HEK293 (cell line): ENCODE data around the gene MAU2.
A peak's percentile ranks its signal among the peaks of the same experiment; 100 is the strongest.

Source experiments
- ELK4 ChIP-seq: IDR thresholded peaks from 2 replicates; pipeline ENCODE4 v1.6.1; 2011; ENCODE audit warnings: mild to moderate bottlenecking, low read depth, low read length, borderline replicate concordance
- FEZF1 ChIP-seq: fragments of 450-650 bp; formaldehyde crosslinking; IDR thresholded peaks from 2 replicates; pipeline ENCODE4 v1.5.1; 2016; ENCODE audit warnings: missing biosample characterization, missing genetic modification characterization
- HOXC10 ChIP-seq: sonication (generic); formaldehyde crosslinking; IDR thresholded peaks from 2 replicates; pipeline ENCODE4 v1.8.1; 2023; ENCODE audit warnings: mild to moderate bottlenecking, missing genetic modification reagents
- KLF8 ChIP-seq: fragments of 450-650 bp; formaldehyde crosslinking; IDR thresholded peaks from 2 replicates; pipeline ENCODE4 v1.5.1; 2016; ENCODE audit warnings: missing biosample characterization, missing genetic modification characterization
- MEIS1 ChIP-seq: sonication (generic); formaldehyde crosslinking; IDR thresholded peaks from 2 replicates; pipeline ENCODE4 v1.8.1; 2022; ENCODE audit warnings: missing genetic modification reagents, mild to moderate bottlenecking, borderline replicate concordance
- MYNN ChIP-seq: fragments of 450-650 bp; formaldehyde crosslinking; IDR thresholded peaks from 2 replicates; pipeline ENCODE4 v1.5.1; 2016; ENCODE audit warnings: missing biosample characterization, missing genetic modification characterization, borderline replicate concordance
- OVOL3 ChIP-seq: fragments of 450-650 bp; formaldehyde crosslinking; IDR thresholded peaks from 2 replicates; pipeline ENCODE4 v1.5.1; 2016; ENCODE audit warnings: missing biosample characterization, missing genetic modification characterization
- ZBTB20 ChIP-seq: fragments of 450-650 bp; formaldehyde crosslinking; IDR thresholded peaks from 2 replicates; pipeline ENCODE4 v1.5.1; 2016; ENCODE audit warnings: missing biosample characterization, missing genetic modification characterization
- ZIC2 ChIP-seq: fragments of 450-650 bp; formaldehyde crosslinking; IDR thresholded peaks from 2 replicates; pipeline ENCODE4 v1.5.1; 2016; ENCODE audit warnings: missing biosample characterization, missing genetic modification characterization
- ZNF114 ChIP-seq: fragments of 450-650 bp; formaldehyde crosslinking; IDR thresholded peaks from 2 replicates; pipeline ENCODE4 v1.5.0; 2017; ENCODE audit warnings: missing biosample characterization, missing genetic modification characterization
- ZNF121 ChIP-seq: fragments of 450-650 bp; formaldehyde crosslinking; IDR thresholded peaks from 2 replicates; pipeline ENCODE4 v1.5.1; 2016; ENCODE audit warnings: missing biosample characterization, missing genetic modification characterization
- ZNF148 ChIP-seq: fragments of 450-650 bp; formaldehyde crosslinking; IDR thresholded peaks from 2 replicates; pipeline ENCODE4 v1.5.0; 2017; ENCODE audit warnings: missing biosample characterization, missing genetic modification characterization, borderline replicate concordance
- ZNF221 ChIP-seq: fragments of 450-650 bp; formaldehyde crosslinking; IDR thresholded peaks from 2 replicates; pipeline ENCODE4 v1.5.1; 2017; ENCODE audit warnings: missing biosample characterization, missing genetic modification characterization, borderline replicate concordance
- ZNF248 ChIP-seq: fragments of 450-650 bp; formaldehyde crosslinking; IDR thresholded peaks from 2 replicates; pipeline ENCODE4 v1.5.1; 2017; ENCODE audit warnings: missing biosample characterization, missing genetic modification characterization
- ZNF292 ChIP-seq: fragments of 450-650 bp; formaldehyde crosslinking; IDR thresholded peaks from 2 replicates; pipeline ENCODE4 v1.5.1; 2016; ENCODE audit warnings: low read depth, missing biosample characterization, missing genetic modification characterization, borderline replicate concordance
- ZNF302 ChIP-seq: fragments of 450-650 bp; formaldehyde crosslinking; IDR thresholded peaks from 2 replicates; pipeline ENCODE4 v1.5.1; 2016; ENCODE audit warnings: missing biosample characterization, missing genetic modification characterization, low read depth
- ZNF404 ChIP-seq: fragments of 450-650 bp; formaldehyde crosslinking; IDR thresholded peaks from 2 replicates; pipeline ENCODE4 v1.5.1; 2017; ENCODE audit warnings: missing biosample characterization, missing genetic modification characterization
- ZNF433 ChIP-seq: fragments of 450-650 bp; formaldehyde crosslinking; IDR thresholded peaks from 2 replicates; pipeline ENCODE4 v1.5.1; 2016; ENCODE audit warnings: missing biosample characterization, missing genetic modification characterization, low read depth
- ZNF521 ChIP-seq: fragments of 450-650 bp; formaldehyde crosslinking; IDR thresholded peaks from 2 replicates; pipeline ENCODE4 v1.5.1; 2017; ENCODE audit warnings: missing biosample characterization, mild to moderate bottlenecking, missing genetic modification characterization
- ZNF555 ChIP-seq: fragments of 450-650 bp; formaldehyde crosslinking; conservative IDR thresholded peaks from 2 replicates; pipeline ENCODE4 v1.5.1; 2017; ENCODE audit warnings: missing biosample characterization, mild to moderate bottlenecking, missing genetic modification characterization, inconsistent platforms
- ZNF558 ChIP-seq: fragments of 450-650 bp; formaldehyde crosslinking; IDR thresholded peaks from 2 replicates; pipeline ENCODE4 v1.5.1; 2016; ENCODE audit warnings: missing biosample characterization, missing genetic modification characterization
- ZNF596 ChIP-seq: fragments of 450-650 bp; IDR thresholded peaks from 2 replicates; pipeline ENCODE4 v1.5.0; 2018; ENCODE audit warnings: missing biosample characterization, mild to moderate bottlenecking, missing genetic modification characterization, moderate library complexity
- ZNF626 ChIP-seq: fragments of 450-650 bp; sonication (Bioruptor Pico); formaldehyde crosslinking; IDR thresholded peaks from 2 replicates; pipeline ENCODE4 v1.5.1; 2018; ENCODE audit warnings: missing biosample characterization, missing genetic modification characterization, inconsistent platforms
- ZNF701 ChIP-seq: fragments of 450-650 bp; formaldehyde crosslinking; IDR thresholded peaks from 2 replicates; pipeline ENCODE4 v1.5.1; 2016; ENCODE audit warnings: missing biosample characterization, missing genetic modification characterization
- ZNF76 ChIP-seq: fragments of 450-650 bp; formaldehyde crosslinking; IDR thresholded peaks from 2 replicates; pipeline ENCODE4; 2016; ENCODE audit warnings: low read depth, missing biosample characterization, missing genetic modification characterization, borderline replicate concordance
- ZNF776 ChIP-seq: fragments of 450-650 bp; formaldehyde crosslinking; IDR thresholded peaks from 2 replicates; pipeline ENCODE4 v1.5.0; 2017; ENCODE audit warnings: missing biosample characterization, missing genetic modification characterization, borderline replicate concordance
- ZNF785 ChIP-seq: fragments of 450-650 bp; formaldehyde crosslinking; IDR thresholded peaks from 2 replicates; pipeline ENCODE4 v1.5.1; 2016; ENCODE audit warnings: missing biosample characterization, missing genetic modification characterization
- ZNF792 ChIP-seq: fragments of 450-650 bp; formaldehyde crosslinking; IDR thresholded peaks from 2 replicates; pipeline ENCODE4 v1.5.1; 2016; ENCODE audit warnings: missing biosample characterization, missing genetic modification characterization
- ZSCAN30 ChIP-seq: fragments of 450-650 bp; IDR thresholded peaks from 2 replicates; pipeline ENCODE4 v1.5.1; 2018; ENCODE audit warnings: missing biosample characterization, mild to moderate bottlenecking, missing genetic modification characterization, moderate library complexity
- TF ChIP-seq, protein P1 (sequence below): fragments of 450-650 bp; formaldehyde crosslinking; IDR thresholded peaks from 2 replicates; pipeline ENCODE4 v1.5.1; 2017; ENCODE audit warnings: missing biosample characterization, missing genetic modification characterization
- TF ChIP-seq, protein P2 (sequence below): fragments of 450-650 bp; formaldehyde crosslinking; IDR thresholded peaks from 2 replicates; pipeline ENCODE4 v1.5.1; 2016; ENCODE audit warnings: missing biosample characterization, missing genetic modification characterization
- TF ChIP-seq, protein P3 (sequence below): fragments of 450-650 bp; formaldehyde crosslinking; IDR thresholded peaks from 2 replicates; pipeline ENCODE4 v1.5.1; 2016; ENCODE audit warnings: missing biosample characterization, missing genetic modification characterization

MAU2 gene

GRCh38 chr19:19403373-19403901, 82.8 kb downstream of the MAU2 start (continued):
- no peak for TF ChIP-seq ELK4
- no peak for TF ChIP-seq ZSCAN30
- TF ChIP-seq ZNF701 (tag by site-specific recombination): no peak
- no peak for TF ChIP-seq ZNF248 (tag by site-specific recombination)
- TF ChIP-seq ZNF292: no peak
- TF ChIP-seq ZNF776 (tag by site-specific recombination): no peak
- no peak for TF ChIP-seq MEIS1 (CRISPR knock-in tag)
- TF ChIP-seq ZNF302 (tag by site-specific recombination): no peak
- TF ChIP-seq ZNF404: no peak
- TF ChIP-seq ZNF596 (tag by site-specific recombination): no peak
- no peak for TF ChIP-seq ZNF433 (tag by site-specific recombination)
- TF ChIP-seq ZNF558 (tag by site-specific recombination): no peak
- TF ChIP-seq ZNF76 (tag by site-specific recombination): no peak
- no peak for TF ChIP-seq ZNF121 (tag by site-specific recombination)
- no peak for TF ChIP-seq MYNN (tag by site-specific recombination)
- TF ChIP-seq FEZF1: no peak
- no peak for TF ChIP-seq ZNF626 (tag by site-specific recombination)
- no peak for TF ChIP-seq HOXC10 (CRISPR knock-in tag)
- TF ChIP-seq, protein P1, sequence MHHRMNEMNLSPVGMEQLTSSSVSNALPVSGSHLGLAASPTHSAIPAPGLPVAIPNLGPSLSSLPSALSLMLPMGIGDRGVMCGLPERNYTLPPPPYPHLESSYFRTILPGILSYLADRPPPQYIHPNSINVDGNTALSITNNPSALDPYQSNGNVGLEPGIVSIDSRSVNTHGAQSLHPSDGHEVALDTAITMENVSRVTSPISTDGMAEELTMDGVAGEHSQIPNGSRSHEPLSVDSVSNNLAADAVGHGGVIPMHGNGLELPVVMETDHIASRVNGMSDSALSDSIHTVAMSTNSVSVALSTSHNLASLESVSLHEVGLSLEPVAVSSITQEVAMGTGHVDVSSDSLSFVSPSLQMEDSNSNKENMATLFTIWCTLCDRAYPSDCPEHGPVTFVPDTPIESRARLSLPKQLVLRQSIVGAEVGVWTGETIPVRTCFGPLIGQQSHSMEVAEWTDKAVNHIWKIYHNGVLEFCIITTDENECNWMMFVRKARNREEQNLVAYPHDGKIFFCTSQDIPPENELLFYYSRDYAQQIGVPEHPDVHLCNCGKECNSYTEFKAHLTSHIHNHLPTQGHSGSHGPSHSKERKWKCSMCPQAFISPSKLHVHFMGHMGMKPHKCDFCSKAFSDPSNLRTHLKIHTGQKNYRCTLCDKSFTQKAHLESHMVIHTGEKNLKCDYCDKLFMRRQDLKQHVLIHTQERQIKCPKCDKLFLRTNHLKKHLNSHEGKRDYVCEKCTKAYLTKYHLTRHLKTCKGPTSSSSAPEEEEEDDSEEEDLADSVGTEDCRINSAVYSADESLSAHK (tag by site-specific recombination): no peak
- TF ChIP-seq, protein P2, sequence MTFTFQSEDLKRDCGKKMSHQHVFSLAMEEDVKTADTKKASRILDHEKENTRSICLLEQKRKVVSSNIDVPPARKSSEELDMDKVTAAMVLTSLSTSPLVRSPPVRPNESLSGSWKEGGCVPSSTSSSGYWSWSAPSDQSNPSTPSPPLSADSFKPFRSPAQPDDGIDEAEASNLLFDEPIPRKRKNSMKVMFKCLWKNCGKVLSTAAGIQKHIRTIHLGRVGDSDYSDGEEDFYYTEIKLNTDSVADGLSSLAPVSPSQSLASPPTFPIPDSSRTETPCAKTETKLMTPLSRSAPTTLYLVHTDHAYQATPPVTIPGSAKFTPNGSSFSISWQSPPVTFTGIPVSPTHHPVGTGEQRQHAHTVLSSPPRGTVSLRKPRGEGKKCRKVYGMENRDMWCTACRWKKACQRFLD (tag by site-specific recombination): no peak
- no peak for TF ChIP-seq ZNF785
- no peak for TF ChIP-seq ZNF221 (tag by site-specific recombination)
- peak; percentile 62; the same call in 1 of the 2 replicates for TF ChIP-seq KLF8
- TF ChIP-seq ZBTB20 (tag by site-specific recombination): peak; percentile 97
- peak; percentile 24; the same call in 1 of the 2 replicates for TF ChIP-seq ZIC2 (tag by site-specific recombination)
- TF ChIP-seq, protein P3, sequence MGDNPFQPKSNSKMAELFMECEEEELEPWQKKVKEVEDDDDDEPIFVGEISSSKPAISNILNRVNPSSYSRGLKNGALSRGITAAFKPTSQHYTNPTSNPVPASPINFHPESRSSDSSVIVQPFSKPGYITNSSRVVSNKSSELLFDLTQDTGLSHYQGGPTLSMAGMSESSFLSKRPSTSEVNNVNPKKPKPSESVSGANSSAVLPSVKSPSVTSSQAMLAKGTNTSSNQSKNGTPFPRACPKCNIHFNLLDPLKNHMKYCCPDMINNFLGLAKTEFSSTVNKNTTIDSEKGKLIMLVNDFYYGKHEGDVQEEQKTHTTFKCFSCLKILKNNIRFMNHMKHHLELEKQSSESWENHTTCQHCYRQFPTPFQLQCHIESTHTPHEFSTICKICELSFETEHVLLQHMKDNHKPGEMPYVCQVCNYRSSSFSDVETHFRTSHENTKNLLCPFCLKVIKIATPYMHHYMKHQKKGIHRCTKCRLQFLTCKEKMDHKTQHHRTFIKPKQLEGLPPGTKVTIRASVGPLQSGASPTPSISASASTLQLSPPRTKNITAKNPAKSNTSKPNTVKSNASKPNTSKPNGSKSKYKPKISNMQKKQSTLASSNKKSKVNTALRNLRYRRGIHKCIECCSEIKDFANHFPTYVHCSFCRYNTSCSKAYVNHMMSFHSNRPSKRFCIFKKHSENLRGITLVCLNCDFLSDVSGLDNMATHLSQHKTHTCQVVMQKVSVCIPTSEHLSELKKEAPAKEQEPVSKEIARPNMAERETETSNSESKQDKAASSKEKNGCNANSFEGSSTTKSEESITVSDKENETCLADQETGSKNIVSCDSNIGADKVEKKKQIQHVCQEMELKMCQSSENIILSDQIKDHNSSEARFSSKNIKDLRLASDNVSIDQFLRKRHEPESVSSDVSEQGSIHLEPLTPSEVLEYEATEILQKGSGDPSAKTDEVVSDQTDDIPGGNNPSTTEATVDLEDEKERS (tag by site-specific recombination): no peak
- no peak for TF ChIP-seq ZNF521 (tag by site-specific recombination)
- no peak for TF ChIP-seq ZNF555 (tag by site-specific recombination)
- TF ChIP-seq ZNF148 (tag by site-specific recombination): no peak
- TF ChIP-seq ZNF114: no peak
- TF ChIP-seq ZNF792: no peak
- TF ChIP-seq OVOL3 (tag by site-specific recombination): no peak
